NCI-H774 (cell line): ENCODE results near the gene COL1A2.
A peak's percentile ranks its signal among the peaks of the same experiment; 100 is the strongest.

Experiments used
- DNase-seq: peaks from one replicate; lab custom pipeline; 2025; lab: John Stamatoyannopoulos, UW

The COL1A2 gene

DNA sequence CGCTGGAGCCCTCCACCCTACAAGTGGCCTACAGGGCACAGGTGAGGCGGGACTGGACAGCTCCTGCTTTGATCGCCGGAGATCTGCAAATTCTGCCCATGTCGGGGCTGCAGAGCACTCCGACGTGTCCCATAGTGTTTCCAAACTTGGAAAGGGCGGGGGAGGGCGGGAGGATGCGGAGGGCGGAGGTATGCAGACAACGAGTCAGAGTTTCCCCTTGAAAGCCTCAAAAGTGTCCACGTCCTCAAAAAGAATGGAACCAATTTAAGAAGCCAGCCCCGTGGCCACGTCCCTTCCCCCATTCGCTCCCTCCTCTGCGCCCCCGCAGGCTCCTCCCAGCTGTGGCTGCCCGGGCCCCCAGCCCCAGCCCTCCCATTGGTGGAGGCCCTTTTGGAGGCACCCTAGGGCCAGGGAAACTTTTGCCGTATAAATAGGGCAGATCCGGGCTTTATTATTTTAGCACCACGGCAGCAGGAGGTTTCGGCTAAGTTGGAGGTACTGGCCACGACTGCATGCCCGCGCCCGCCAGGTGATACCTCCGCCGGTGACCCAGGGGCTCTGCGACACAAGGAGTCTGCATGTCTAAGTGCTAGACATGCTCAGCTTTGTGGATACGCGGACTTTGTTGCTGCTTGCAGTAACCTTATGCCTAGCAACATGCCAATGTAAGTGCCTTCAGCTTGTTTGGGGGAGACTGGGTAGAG lies at the start of gene COL1A2:
TSS of gene COL1A2 (plus strand) at position 459 of the 704 bp plus-strand sequence. CDS start at position 596, 137 bp downstream.
- DNase-seq = no peak

DNA sequence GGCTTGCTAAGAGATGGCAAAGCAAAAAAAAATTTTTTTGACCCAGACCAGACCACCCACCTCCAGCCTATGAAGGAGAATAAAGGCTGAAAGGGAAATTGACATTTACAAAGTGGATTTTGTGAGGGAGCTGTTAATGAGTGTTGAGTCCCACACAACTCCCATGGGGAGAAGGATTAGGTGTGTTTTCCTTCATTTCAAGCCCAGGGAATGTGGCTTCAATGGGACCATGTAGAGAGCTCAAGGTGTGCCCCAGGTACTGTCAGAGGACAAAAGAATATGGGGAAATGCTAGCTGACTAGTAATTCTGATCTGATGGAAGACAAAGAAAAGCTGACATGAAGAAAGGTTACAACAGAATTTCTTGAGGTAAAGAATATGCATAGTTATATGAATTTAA lies 48.8 kb upstream of the COL1A2 start:
- no peak for DNase-seq

DNA sequence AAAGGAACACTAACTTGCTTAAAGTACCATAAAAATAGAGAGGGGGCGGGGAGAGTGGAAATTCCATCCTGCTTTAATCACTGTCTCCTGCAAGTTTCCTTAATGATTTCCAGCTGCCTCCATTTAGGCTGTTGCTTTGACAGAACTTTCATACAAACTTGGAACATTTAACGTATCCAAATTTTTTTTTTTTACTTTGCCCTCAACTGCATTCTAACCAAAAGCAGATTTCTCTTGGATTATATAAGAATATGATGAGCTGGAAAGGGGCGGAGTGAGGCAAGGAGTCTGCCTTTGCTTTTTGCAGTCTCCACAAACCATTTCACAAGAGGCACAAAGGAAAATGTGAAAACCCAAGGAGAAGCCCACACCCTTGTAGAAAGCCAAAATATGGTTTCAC lies 46.6 kb upstream of the COL1A2 start:
- no peak for DNase-seq

DNA sequence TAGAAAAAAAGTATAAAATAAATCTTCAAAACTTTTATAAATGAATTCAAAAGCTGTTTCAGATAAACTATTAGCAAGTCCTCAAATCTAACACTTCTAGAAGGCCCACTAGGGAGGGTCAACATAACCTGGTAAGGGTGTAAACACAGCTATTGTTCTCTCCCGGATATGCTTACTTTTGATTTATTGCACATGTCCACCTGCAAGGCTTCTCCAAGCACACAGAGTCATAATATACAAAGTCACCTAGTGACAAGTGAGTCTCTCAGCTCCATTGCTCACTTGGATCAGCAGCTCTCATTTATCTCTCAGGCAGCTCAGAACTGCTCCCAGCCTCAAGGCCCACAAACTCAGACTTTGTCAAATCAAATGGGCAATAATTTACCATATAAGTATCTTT lies 44.0 kb upstream of the COL1A2 start:
- DNase-seq = peak; percentile 68

DNA sequence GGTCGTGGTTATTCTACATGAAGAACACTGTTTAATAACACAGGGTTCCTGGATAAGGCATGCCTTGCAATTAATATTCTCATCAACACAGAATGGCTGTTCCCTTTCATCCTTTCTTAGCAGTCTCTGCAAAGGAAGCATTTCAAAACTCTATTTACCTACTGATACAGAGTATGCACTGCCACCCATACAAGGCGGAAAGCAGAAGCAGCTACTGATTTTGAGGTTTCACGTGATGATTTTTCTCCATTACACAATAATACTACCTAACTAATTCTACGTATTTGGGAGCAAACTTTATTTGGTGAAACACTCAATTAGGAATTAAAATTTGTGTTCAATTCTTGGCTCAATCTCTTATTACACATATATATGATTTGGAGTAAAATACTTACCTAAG lies 43.0 kb upstream of the COL1A2 start:
- no peak for DNase-seq

DNA sequence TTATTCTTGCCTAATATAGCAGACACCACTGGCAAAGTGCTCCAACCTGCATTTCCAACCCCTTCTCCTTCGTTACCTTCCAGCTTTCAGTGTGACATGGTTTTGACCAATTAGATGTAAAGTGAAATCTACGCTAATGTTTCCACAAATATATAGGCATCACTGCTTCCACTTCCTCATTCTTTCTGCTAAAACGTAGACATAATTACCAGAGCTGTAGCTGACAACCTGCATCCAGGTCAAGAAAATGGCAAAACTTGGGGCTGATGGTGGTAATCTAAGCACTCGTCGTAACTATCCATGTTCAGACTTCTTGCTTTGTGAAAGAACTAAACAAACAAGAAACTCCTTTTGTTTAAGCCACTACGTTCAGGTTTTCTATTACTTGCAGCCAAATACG lies 41.8 kb upstream of the COL1A2 start:
- no peak for DNase-seq

DNA sequence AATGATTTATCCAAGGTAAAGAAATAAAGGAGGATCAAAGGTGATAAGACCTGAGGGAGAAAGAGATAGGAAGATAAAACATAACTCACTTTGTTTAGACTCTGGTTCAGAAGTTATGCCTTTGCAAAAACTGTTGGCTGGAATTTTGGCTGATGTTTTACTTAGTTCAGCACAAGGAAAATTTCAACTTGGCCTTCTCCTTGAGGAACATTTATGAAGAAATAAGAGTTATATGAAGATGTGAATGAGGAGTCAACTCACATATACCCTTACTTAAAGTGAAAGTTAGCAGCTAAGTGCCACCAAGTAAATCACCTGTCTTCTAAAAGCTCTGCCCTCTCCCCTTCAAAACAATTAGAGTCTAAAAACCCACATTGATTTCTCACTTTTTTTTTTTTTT lies 39.7 kb upstream of the COL1A2 start:
- DNase-seq = no peak

DNA sequence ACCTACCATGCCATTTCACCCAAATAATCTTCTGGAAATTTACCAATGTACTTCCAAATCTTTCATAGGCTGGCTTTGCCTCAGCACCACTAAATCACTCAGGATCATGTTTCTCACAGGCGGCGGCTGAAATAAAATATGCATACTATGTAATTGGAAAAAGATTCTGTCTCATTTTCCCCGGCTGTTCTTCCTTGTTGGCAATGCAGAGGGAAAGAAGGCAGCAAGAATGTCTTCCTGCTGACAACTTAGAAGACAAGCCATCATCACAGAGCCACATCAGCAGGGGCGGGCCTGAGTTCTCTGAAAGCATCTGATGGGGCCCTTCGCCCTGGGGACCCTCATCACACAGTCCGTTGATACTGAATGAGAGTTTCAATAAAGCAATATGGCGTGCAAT lies 39.2 kb upstream of the COL1A2 start:
- DNase-seq = no peak

DNA sequence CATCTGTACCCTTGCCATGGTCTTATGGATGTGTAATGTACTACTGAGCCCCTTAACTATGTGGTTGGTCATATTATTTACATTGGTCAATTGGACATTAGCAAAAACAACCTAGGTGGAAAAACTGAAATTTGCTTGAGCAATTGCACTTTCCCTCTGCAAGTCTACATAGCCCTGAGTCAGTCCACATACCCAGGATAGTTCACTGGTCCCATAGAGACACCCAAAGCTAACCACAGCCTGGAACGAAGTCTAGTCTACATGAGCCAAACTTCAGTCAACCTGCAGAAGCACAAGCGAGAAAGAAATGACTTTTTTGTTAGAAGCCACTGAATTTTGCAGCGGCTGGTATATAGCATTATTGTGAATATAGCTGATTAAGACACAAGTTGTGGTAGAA lies 37.6 kb upstream of the COL1A2 start:
- DNase-seq = no peak

DNA sequence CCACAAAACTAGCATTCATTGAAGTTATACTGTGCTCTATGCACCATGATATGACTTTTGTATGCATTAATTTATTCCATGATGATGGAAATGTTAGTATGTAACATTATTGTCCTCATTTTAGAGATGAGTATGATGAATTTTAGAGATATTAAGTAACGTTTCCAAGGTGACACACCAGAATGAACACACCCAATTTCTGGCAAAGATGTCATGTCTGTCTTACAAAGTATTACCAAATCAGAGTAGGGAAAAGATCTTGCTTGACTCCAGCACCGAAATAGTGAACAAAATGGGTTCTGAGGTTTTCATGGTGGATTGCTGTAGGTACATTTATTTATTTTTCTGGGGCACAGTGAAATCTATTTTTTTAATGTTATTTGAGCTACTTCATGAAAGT lies 33.8 kb upstream of the COL1A2 start:
- no peak for DNase-seq

DNA sequence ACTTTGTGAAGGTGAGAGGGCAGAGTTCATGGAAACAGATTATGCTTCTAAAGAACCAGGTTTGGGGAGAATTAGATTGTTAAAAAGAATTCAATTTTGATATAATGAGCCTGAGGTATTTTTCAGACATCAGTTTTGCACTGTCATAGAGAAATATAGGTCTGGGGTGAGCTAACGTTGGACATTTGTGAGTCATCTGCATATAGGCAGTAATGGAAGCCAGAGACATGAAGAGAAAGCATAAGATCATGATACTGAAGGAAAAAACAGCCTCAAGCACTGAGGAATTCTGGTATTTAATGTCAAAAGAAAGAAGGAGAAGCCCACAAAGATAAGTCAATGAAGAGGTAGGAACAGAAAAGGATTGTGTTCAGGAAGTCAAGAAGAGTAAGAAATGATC lies 32.4 kb upstream of the COL1A2 start:
- DNase-seq = no peak

DNA sequence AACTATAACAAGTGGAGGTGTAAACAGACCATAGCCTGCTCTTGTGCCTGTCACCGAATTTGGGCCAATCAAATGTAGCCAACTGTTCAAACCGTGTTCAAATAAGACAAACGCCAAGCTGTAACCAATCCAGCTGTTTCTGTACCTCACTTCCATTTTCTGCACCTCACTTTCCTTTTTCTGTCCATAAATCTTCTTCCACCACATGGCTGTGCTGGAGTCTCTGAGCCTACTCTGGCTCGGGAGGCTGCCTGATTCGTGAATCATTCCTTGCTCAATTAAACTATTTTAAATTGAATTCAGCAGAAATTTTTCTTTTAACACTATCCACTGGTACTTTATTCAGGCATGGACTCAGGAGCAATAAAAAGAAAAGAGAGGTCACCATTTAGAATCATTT lies 29.9 kb upstream of the COL1A2 start:
- no peak for DNase-seq

DNA sequence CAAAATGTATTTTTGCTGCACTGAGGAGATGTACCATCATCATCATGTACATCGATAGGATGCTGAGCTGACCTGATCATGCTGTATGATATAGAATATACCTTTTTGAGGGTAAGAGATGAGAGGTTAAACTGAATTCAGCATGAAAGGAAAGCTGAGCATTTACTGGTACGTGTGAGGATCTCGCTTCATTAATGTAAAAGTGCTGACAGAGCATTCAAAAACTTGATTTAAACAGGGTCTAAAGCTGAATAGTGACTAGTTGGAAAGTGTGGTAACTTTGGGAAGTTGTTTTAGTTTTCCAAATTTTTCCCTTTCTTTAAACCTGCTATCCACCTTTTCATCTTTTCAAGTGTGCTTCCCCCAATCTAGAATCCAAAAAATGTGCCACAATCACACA lies 28.5 kb upstream of the COL1A2 start:
- DNase-seq = no peak

DNA sequence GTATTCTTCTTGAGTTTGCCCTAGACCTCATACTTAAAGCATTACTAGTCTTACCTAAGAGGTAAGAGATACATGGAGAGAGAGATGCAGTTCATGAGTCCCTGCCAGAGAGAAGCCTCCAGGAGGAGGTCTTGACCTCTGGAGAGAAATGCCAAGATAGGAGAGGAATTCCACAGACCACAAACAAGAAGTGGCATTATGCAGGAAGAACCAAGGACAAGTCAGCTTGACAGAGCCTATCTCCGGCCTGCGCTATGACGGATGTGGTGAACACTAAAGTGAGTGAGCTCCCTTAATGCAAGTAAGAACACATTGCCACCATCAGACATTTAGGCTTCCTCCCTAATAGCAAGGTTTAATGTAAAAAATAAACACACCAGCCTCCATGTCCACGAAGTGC lies 27.9 kb upstream of the COL1A2 start:
- DNase-seq = no peak

DNA sequence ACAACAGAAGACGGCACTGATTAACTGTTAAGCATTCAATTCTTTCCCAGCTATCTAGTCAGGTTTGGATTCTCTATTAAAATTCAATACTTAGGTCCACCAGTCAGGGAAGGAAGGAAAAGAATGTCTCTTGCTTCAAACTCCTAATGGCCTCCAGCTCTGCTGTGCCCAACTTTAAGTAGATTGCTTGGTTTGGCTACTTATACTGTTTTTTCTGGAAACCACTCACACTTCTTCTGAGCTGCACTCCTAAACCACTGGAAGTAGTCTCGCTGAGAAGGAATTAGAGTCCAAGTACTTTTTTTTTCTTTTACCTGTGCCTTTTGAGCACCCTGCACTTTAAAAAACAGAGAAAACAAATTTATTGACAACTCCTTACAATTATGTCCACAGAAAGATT lies 26.7 kb upstream of the COL1A2 start:
- DNase-seq = no peak

DNA sequence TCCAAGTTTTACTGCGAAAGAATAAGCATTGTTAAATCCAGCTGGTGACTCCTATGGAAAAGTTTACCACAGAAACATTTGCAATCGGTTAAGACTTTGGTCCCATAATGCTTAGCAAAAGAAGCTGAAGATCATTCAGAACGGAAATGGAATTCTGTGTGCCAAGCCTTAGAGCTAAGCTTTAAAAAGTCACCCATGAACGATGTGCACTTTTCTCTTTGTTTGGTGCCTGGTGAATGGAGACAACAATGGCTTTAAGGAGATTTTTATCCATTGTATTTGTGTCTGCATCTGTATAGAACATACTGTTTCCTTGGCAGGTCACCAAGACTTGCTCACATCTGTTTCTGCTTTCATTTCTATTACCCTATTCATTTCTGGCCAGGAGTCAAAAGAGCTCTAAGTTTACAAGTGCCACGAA lies 26.3 kb upstream of the COL1A2 start:
- no peak for DNase-seq

DNA sequence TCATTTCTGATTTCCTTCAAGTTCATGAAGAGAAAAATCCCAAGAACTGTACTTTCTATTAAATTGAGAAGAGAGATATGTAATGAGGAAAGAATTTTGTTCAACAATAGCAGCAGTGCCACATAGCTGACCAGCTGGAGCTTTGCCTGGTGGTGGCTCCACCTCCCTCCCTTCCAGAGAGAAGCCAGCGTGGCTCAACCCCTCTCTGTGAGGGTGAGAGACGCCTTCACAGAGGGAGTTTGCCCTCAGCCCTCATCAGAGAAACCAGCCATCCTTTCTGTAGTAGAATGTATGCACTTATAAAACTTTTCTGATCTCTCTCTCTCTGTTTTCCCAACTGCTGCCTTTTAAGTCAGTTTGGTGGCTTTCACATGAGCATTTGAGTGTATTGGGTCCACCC lies 20.5 kb upstream of the COL1A2 start:
- DNase-seq = no peak

DNA sequence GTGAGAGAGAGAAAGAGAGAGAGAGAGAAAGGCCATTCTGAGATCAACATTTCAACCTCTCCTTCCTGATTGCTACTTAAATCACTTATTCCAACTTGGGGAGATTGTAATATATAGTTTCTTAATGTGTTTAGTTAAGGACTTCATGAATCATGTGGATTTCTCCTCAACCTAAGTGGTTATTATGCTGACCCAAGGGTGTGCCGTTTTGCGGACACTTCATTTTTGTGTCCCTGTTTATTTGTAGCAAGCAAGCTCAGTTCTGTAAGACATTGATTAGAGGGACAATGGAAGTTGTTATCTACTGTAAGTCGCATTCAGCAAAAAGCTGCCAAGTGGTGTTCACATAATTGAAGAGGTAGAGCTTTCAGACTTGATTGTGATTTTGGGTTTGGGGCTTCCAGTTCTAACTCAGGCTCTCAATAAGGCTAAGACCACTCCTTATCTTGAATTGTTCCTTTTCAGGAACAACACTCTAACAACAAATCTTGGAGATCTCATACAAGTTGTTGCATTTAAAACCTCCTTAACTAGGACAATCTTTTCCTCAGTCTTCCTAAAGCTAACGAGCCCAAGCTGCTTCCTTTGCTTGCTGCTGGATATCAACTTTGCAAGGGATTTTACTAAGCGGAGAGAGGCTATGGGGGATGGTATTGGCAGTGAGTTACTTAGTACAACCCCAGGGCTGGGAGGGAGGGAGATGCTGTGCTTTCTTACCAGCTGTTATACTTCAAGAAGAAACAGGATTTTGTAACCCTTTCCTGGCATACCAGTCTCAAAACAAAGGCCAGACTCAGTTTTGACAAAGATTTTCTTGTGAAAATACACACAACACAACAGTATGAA lies 19.8 kb upstream of the COL1A2 start:
- no peak for DNase-seq

DNA sequence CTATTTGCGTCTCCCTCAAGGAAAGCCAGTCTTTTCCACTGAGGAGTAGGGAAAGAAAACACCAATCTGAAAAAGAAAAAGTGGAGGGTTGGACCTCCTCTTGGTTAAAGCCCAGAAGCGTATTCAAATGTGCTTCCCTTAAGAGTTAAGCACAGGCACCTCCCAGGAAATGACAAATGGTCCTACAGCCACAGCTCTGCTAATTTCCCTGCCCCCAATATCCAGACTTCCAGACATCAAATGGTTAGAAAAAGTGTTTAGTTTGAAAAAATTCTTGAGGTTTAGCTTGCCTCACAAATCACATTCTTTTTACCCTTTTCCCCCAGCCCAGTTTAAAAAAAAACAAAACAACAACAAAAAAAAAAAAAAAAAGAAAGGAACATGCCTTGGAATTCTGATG lies 19.0 kb upstream of the COL1A2 start:
- DNase-seq = no peak

DNA sequence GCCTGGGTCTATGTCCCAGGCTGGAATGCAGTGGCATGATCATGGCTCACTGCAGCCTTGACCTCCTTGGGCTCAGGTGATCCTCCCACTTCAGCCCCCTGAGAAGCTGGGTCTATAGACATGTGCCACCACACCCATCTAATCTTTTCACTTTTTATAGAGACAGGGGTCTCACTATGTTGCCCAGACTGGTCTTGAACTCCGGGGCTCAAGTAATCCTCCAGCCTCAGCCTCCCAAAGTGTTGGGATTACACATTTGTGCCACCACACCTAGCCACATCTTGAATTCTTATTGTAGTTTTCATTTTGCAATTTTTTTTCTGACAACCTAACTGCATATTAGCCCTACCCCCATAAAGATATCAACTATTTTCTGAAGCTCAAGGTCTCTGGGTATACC lies 18.4 kb upstream of the COL1A2 start:
- DNase-seq = no peak

DNA sequence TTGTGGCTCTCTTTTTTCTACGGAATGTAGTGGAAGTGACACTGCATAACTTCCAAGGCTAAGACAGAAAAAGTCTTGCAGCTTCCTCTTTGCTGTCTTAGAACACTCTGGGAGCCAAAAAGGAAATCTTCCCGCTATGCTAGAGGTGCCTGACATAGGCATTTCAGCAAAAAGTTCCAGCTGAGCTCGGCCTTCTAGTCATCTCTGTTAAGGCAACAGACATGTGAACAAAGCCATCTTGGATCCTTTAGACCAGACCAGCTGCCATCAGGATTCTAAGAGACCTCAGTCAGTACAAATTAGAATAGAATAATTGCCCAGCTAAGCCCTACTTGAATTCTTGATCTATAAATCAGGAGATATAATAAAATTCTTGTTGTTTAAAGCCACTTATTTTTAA lies 16.3 kb upstream of the COL1A2 start:
- no peak for DNase-seq

DNA sequence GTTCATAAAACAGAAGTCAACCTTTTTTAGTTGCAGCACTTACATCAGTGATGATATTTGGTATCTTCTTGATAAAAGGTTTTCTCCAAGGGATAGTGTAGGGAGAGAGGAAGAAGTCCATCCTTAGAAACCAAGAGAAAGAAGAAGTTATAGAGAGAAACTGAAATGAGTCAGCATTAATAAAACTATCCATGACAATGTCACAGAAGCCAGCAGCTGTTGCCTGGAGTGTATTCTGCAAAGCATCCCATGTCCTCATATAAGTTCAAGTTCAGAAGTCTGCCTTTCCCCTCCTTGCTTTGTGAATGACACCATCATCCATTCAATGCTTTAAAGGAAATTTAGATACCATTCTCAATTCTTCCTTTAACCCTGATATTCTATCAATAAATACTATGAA lies 14.4 kb upstream of the COL1A2 start:
- no peak for DNase-seq

DNA sequence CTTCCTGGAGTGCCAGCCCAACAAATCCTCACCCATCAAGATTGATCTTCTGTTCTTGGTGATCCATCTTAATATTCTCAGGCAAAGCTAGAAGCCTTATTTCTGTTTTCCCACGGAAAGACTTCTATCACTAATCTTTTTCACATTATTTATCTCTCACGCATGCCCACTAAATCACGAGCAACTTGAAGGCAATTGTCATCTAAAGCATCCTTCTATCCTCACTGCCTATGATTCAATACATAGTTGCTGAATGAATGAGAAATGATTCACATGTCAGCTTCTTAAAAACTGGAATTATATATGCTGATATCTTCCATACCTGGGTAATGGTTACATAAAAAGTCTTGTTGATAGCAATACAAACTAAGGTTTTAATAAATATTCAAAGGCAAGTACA lies 12.6 kb upstream of the COL1A2 start:
- DNase-seq = no peak

DNA sequence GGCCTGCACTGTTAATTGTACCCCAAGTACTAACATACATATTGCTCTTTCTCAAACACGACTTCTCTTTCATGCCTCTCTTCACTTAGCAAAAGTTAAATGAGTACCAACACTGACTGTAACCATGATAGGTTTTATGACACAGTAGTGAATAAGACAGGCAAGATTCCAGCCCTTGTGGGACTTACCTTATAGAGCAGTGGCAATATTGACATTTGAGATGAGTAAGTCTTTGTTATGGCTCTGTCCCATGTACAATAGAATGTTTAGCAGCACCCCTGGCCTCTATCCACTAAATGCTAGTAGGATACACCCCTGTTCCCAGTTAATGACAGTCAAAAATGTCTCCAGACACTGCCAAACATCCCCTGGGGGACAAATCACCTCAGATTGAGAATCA lies 11.9 kb upstream of the COL1A2 start:
- no peak for DNase-seq
